Amniotic epithelial cell (primary cell): ENCODE data around the gene CAPZB.

Experiments used
- DNase-seq: peaks from one replicate; pipeline ENCODE4 v3.0.0-alpha.2; 2010; ENCODE audit warnings: low read depth

The CAPZB gene

GRCh38 chr1:19346026-19346425 is 139.3 kb downstream of the CAPZB start:
- DNase-seq = no peak

- no peak for DNase-seq
Observed at GRCh38 chr1:19345391-19345790, 139.9 kb downstream of the CAPZB start.

- DNase-seq = no peak
Observed at GRCh38 chr1:19344831-19345230, 140.5 kb downstream of the CAPZB start.

GRCh38 chr1:19344372-19344810 is 140.9 kb downstream of the CAPZB start:
- peak; percentile 31 for DNase-seq

- DNase-seq = no peak
Observed at GRCh38 chr1:19343617-19344350, 141.6 kb downstream of the CAPZB start.

GRCh38 chr1:19342894-19343616 is 142.3 kb downstream of the CAPZB start:
- no peak for DNase-seq

GRCh38 chr1:19342062-19342750 is 143.1 kb downstream of the CAPZB start:
- DNase-seq = no peak

- peak; percentile 73 for DNase-seq
Observed at GRCh38 chr1:19341201-19342061, 143.9 kb downstream of the CAPZB start.

GRCh38 chr1:19340387-19340937 is 144.9 kb downstream of the CAPZB start:
- no peak for DNase-seq

GRCh38 chr1:19339214-19339861 is 146.0 kb downstream of the CAPZB start:
- no peak for DNase-seq

- DNase-seq = peak; percentile 39
Observed at GRCh38 chr1:19338323-19338762, 147.0 kb downstream of the CAPZB start.

- DNase-seq = no peak
Observed at GRCh38 chr1:19337289-19337688, 148.1 kb downstream of the CAPZB start.

- DNase-seq = peak; percentile 36
Observed at GRCh38 chr1:19336543-19336942, 148.8 kb downstream of the CAPZB start.

GRCh38 chr1:19333587-19334354 is 151.6 kb downstream of the CAPZB start:
- DNase-seq = no peak

GRCh38 chr1:19332832-19333231 is 152.5 kb downstream of the CAPZB start:
- no peak for DNase-seq

GRCh38 chr1:19331262-19331878 is 154.0 kb downstream of the CAPZB start:
- no peak for DNase-seq

- DNase-seq = no peak
Observed at GRCh38 chr1:19330449-19331135, 154.7 kb downstream of the CAPZB start.

GRCh38 chr1:19329611-19330010 is 155.7 kb downstream of the CAPZB start:
- DNase-seq = no peak

- no peak for DNase-seq
Observed at GRCh38 chr1:19329188-19329587, 156.2 kb downstream of the CAPZB start.
